ENCODE data around the gene PIK3R3.

PIK3R3 gene

GRCh38 chr1:46083579-46083978, 48.9 kb downstream of the PIK3R3 start:
- TF ChIP-seq CTCF (IDR thresholded peaks at IDR 0.05; ENCODE audit: low read depth, low read length, missing control alignments): no peak

GRCh38 chr1:46081619-46082018, 50.8 kb downstream of the PIK3R3 start:
- TF ChIP-seq CTCF (IDR thresholded peaks at IDR 0.05; ENCODE audit: low read depth, low read length, missing control alignments): no peak
- H3K4me3 ChIP-seq (ENCODE audit: low read depth, low read length): no peak overlapping the region
- no peak for DNase-seq (ENCODE audit: low read depth)

More at GRCh38 chr1:46083579-46083978, 48.9 kb downstream of the PIK3R3 start:
- no peak overlapping the region for H3K4me3 ChIP-seq (ENCODE audit: low read depth, low read length)
- no peak for DNase-seq (ENCODE audit: low read depth)

- TF ChIP-seq CTCF (IDR thresholded peaks at IDR 0.05; ENCODE audit: low read depth, low read length, missing control alignments): no peak
Measured at GRCh38 chr1:46081206-46081605, 51.2 kb downstream of the PIK3R3 start.

GRCh38 chr1:46080257-46080656, 52.2 kb downstream of the PIK3R3 start:
- no peak for TF ChIP-seq CTCF (IDR thresholded peaks at IDR 0.05; ENCODE audit: low read depth, low read length, missing control alignments)
- no peak for DNase-seq (ENCODE audit: low read depth)
- H3K4me3 ChIP-seq (ENCODE audit: low read depth, low read length): no peak overlapping the region

More at GRCh38 chr1:46081206-46081605, 51.2 kb downstream of the PIK3R3 start:
- no peak for DNase-seq (ENCODE audit: low read depth)
- no peak overlapping the region for H3K4me3 ChIP-seq (ENCODE audit: low read depth, low read length)

GRCh38 chr1:46077644-46078043, 54.8 kb downstream of the PIK3R3 start:
- DNase-seq (ENCODE audit: low read depth): no peak
- TF ChIP-seq CTCF (IDR thresholded peaks at IDR 0.05; ENCODE audit: low read depth, low read length, missing control alignments): no peak
- H3K4me3 ChIP-seq (ENCODE audit: low read depth, low read length): no peak overlapping the region

GRCh38 chr1:46076343-46076742, 56.1 kb downstream of the PIK3R3 start:
- TF ChIP-seq CTCF (IDR thresholded peaks at IDR 0.05; ENCODE audit: low read depth, low read length, missing control alignments): no peak
- no peak overlapping the region for H3K4me3 ChIP-seq (ENCODE audit: low read depth, low read length)
- no peak for DNase-seq (ENCODE audit: low read depth)

GRCh38 chr1:46072975-46073374, 59.5 kb downstream of the PIK3R3 start:
- DNase-seq (ENCODE audit: low read depth): no peak
- no peak overlapping the region for H3K4me3 ChIP-seq (ENCODE audit: low read depth, low read length)
- TF ChIP-seq CTCF (IDR thresholded peaks at IDR 0.05; ENCODE audit: low read depth, low read length, missing control alignments): no peak

Measured in GM12864 (cell line).